PC-3 (cell line): ENCODE measurements around the gene SLC12A1.

ENCODE experiments used
- CTCF ChIP-seq: fragments of 300-600 bp; sonication (generic); conservative IDR thresholded peaks from 2 replicates; pipeline ENCODE4 v1.5.1; 2017; ENCODE audit warnings: antibody characterized with exemption, low read depth, mild to moderate bottlenecking, low read length
- EZH2 ChIP-seq: fragments of 300-600 bp; sonication (generic); IDR thresholded peaks from one replicate; pipeline ENCODE4 v1.6.1; 2017; ENCODE audit warnings: antibody characterized with exemption, mild to moderate bottlenecking, low read length; ENCODE audit not compliant: unreplicated experiment
- EZH2phosphoT487 ChIP-seq: fragments of 300-600 bp; sonication (generic); IDR thresholded peaks from 2 replicates; pipeline ENCODE4 v1.6.1; 2018; ENCODE audit warnings: mild to moderate bottlenecking, antibody characterized with exemption, low read length, borderline replicate concordance

- TF ChIP-seq CTCF (no peak), EZH2phosphoT487 (no peak), EZH2 (no peak)
Observed at GRCh38 chr15:48176957-48177356, 29.1 kb upstream of the SLC12A1 start.
